ENCODE data around the gene CYB5R2. TPM values are rescaled to one million over a fixed set of nuclear protein-coding genes. Genes with fewer than 3 reads are reported as not detected.

The CYB5R2 gene
- total RNA-seq, 1 donor from 2014 or later, result 2.6 TPM

- H3K27ac Mint-ChIP-seq (ENCODE audit: unreplicated experiment), result no peak overlapping the region
- no peak for DNase-seq
- no peaks in the 10 kb centered on the region for H3K27me3 Mint-ChIP-seq (ENCODE audit: unreplicated experiment)
- no peak overlapping the region for H3K4me3 Mint-ChIP-seq (ENCODE audit: unreplicated experiment)
- H3K36me3 Mint-ChIP-seq (ENCODE audit: unreplicated experiment), result no peaks in the 10 kb centered on the region
- peaks cover 3% of the 10 kb centered on the region for H3K4me1 Mint-ChIP-seq (ENCODE audit: low read depth, unreplicated experiment)
- H3K9me3 Mint-ChIP-seq (ENCODE audit: unreplicated experiment), result no peaks in the 10 kb centered on the region
- peak; percentile 83 for TF ChIP-seq CTCF (IDR thresholded peaks at IDR 0.05; ENCODE audit: partially characterized antibody, unreplicated experiment)
Observed at GRCh38 chr11:7688238-7688826, 15.0 kb upstream of the CYB5R2 start.

- no peaks in the 10 kb centered on the region for H3K36me3 Mint-ChIP-seq (ENCODE audit: unreplicated experiment)
- H3K27ac Mint-ChIP-seq (ENCODE audit: unreplicated experiment), result no peak overlapping the region
- no peak for DNase-seq
- no peaks in the 10 kb centered on the region for H3K27me3 Mint-ChIP-seq (ENCODE audit: unreplicated experiment)
- no peak for TF ChIP-seq CTCF (IDR thresholded peaks at IDR 0.05; ENCODE audit: partially characterized antibody, unreplicated experiment)
- H3K9me3 Mint-ChIP-seq (ENCODE audit: unreplicated experiment), result no peaks in the 10 kb centered on the region
- H3K4me1 Mint-ChIP-seq (ENCODE audit: low read depth, unreplicated experiment), result peaks cover 3% of the 10 kb centered on the region
- H3K4me3 Mint-ChIP-seq (ENCODE audit: unreplicated experiment), result no peak overlapping the region
Observed at GRCh38 chr11:7687386-7687785, 14.1 kb upstream of the CYB5R2 start.

- H3K27me3 Mint-ChIP-seq (ENCODE audit: unreplicated experiment), result no peaks in the 10 kb centered on the region
- DNase-seq, result no peak
- H3K9me3 Mint-ChIP-seq (ENCODE audit: unreplicated experiment), result no peaks in the 10 kb centered on the region
- H3K4me1 Mint-ChIP-seq (ENCODE audit: low read depth, unreplicated experiment), result peaks cover 3% of the 10 kb centered on the region
- H3K4me3 Mint-ChIP-seq (ENCODE audit: unreplicated experiment), result no peak overlapping the region
- no peak overlapping the region for H3K27ac Mint-ChIP-seq (ENCODE audit: unreplicated experiment)
- no peaks in the 10 kb centered on the region for H3K36me3 Mint-ChIP-seq (ENCODE audit: unreplicated experiment)
- no peak for TF ChIP-seq CTCF (IDR thresholded peaks at IDR 0.05; ENCODE audit: partially characterized antibody, unreplicated experiment)
Observed at GRCh38 chr11:7686761-7687160, 13.5 kb upstream of the CYB5R2 start.

- Mint-ChIP-seq H3K4me3 (ENCODE audit: unreplicated experiment) (no peak overlapping the region), H3K4me1 (ENCODE audit: low read depth, unreplicated experiment) (peaks cover 9% of the 10 kb centered on the region), H3K27ac (ENCODE audit: unreplicated experiment) (no peak overlapping the region), H3K27me3 (ENCODE audit: unreplicated experiment) (no peaks in the 10 kb centered on the region), H3K9me3 (ENCODE audit: unreplicated experiment) (no peaks in the 10 kb centered on the region), H3K36me3 (ENCODE audit: unreplicated experiment) (no peaks in the 10 kb centered on the region)
- no peak for TF ChIP-seq CTCF (IDR thresholded peaks at IDR 0.05; ENCODE audit: partially characterized antibody, unreplicated experiment)
- no peak for DNase-seq
Observed at GRCh38 chr11:7683571-7683970, 10.3 kb upstream of the CYB5R2 start.

DNA sequence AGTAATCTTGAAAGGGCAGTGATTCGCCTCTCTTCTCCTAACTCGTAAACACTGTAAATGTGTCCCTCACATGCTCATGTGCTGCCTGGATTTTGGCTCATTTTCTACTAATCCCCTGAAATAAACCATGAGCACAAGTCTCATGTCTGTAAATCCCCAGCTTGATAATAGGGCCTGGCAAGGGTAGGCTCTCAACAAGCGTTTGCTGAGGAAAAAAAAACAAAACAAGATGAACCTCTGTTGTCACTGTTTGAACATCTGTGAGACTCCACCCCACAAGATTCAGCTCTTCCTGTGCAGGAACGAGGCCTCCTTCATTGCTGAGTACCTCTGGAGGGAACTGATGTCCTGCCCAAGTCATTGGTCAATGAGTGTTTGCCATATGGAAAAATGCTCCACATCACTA, 4.5 kb upstream of the CYB5R2 start:
- no peak for TF ChIP-seq CTCF (IDR thresholded peaks at IDR 0.05; ENCODE audit: partially characterized antibody, unreplicated experiment)
- Mint-ChIP-seq H3K4me3 (ENCODE audit: unreplicated experiment) (no peak overlapping the region), H3K27me3 (ENCODE audit: unreplicated experiment) (peaks cover 4% of the 10 kb centered on the region), H3K4me1 (ENCODE audit: low read depth, unreplicated experiment) (peaks cover 6% of the 10 kb centered on the region), H3K36me3 (ENCODE audit: unreplicated experiment) (no peaks in the 10 kb centered on the region), H3K27ac (ENCODE audit: unreplicated experiment) (no peak overlapping the region), H3K9me3 (ENCODE audit: unreplicated experiment) (no peaks in the 10 kb centered on the region)
- DNase-seq, result no peak

All from glutamatergic neuron (in vitro differentiated cells).